HEK293 (cell line): ENCODE data around the gene IL1RAPL1.

Source experiments
- CTCF ChIA-PET: fragments of 350-600 bp; formaldehyde crosslinking; extraction: SDS; loops from one replicate; lab custom pipeline; 2021; ENCODE audit warnings: antibody characterized with exemption; lab: Yijun Ruan, JAX
- POLR2A ChIA-PET: fragments of 300-600 bp; formaldehyde crosslinking; extraction: SDS; loops from one replicate; lab custom pipeline; 2020; ENCODE audit warnings: antibody characterized with exemption, inconsistent platforms; lab: Yijun Ruan, JAX
- H3K27ac ChIP-seq: fragments of 200-500 bp; sonication (Bioruptor generic); 2 replicates; pipeline ENCODE4 v1.5.1; 2014; ENCODE audit warnings: low read depth, low read length, control low read depth, inconsistent platforms; ENCODE audit errors: extremely low read depth
- H3K36me3 ChIP-seq, 2 experiments: fragments of 200-500 bp in 1 of 2; sonication (Bioruptor generic) in 1 of 2; 1 replicate in 1 of 2; 2 replicates in 1 of 2; pipeline ENCODE4 v1.5.1; 2014 to 2017; ENCODE audit warnings: inconsistent platforms in 2 of 2, low read length in 2 of 2; ENCODE audit not compliant: control insufficient read depth in 2 of 2, insufficient read depth in 1 of 2
- H3K4me1 ChIP-seq: fragments of 200-500 bp; sonication (Bioruptor generic); 2 replicates; pipeline ENCODE4 v1.5.1; 2014; ENCODE audit warnings: mild to moderate bottlenecking, low read length, inconsistent platforms; ENCODE audit not compliant: control insufficient read depth, insufficient read depth
- H3K4me3 ChIP-seq: 2 replicates; pipeline ENCODE4 v1.5.1; 2011; ENCODE audit warnings: low read depth, mild to moderate bottlenecking, control low read depth, low read length, moderate library complexity
- H3K9me3 ChIP-seq: fragments of 200-500 bp; sonication (Bioruptor generic); 2 replicates; pipeline ENCODE4 v1.5.1; 2014; ENCODE audit warnings: low read depth, low read length, inconsistent platforms; ENCODE audit not compliant: control insufficient read depth, insufficient read depth
- GFI1B ChIP-seq: fragments of 450-650 bp; formaldehyde crosslinking; IDR thresholded peaks from 2 replicates; pipeline ENCODE4 v1.5.1; 2016; ENCODE audit warnings: missing biosample characterization, missing genetic modification characterization
- GLIS1 ChIP-seq: fragments of 450-650 bp; formaldehyde crosslinking; IDR thresholded peaks from 2 replicates; pipeline ENCODE4 v1.5.1; 2016; ENCODE audit warnings: missing biosample characterization, missing genetic modification characterization
- HOXC10 ChIP-seq: sonication (generic); formaldehyde crosslinking; IDR thresholded peaks from 2 replicates; pipeline ENCODE4 v1.8.1; 2023; ENCODE audit warnings: mild to moderate bottlenecking, missing genetic modification reagents
- ZFP3 ChIP-seq: fragments of 450-650 bp; formaldehyde crosslinking; IDR thresholded peaks from 2 replicates; pipeline ENCODE4 v1.5.1; 2016; ENCODE audit warnings: low read depth, missing biosample characterization, missing genetic modification characterization
- ZFP37 ChIP-seq: fragments of 450-650 bp; formaldehyde crosslinking; IDR thresholded peaks from 2 replicates; pipeline ENCODE4 v1.5.1; 2016; ENCODE audit warnings: missing biosample characterization, missing genetic modification characterization
- ZNF529 ChIP-seq: fragments of 450-650 bp; formaldehyde crosslinking; IDR thresholded peaks from 2 replicates; pipeline ENCODE4 v1.5.1; 2017; ENCODE audit warnings: missing genetic modification characterization, missing biosample characterization; ENCODE audit not compliant: insufficient replicate concordance
- ZNF560 ChIP-seq: fragments of 450-650 bp; formaldehyde crosslinking; IDR thresholded peaks from 2 replicates; pipeline ENCODE4 v1.5.1; 2017; ENCODE audit warnings: missing biosample characterization, missing genetic modification characterization, borderline replicate concordance
- ZNF585B ChIP-seq: fragments of 450-650 bp; formaldehyde crosslinking; IDR thresholded peaks from 2 replicates; pipeline ENCODE4 v1.5.1; 2016; ENCODE audit warnings: missing biosample characterization, missing genetic modification characterization
- ZNF624 ChIP-seq: fragments of 450-650 bp; formaldehyde crosslinking; IDR thresholded peaks from 2 replicates; pipeline ENCODE4 v1.5.1; 2017; ENCODE audit warnings: missing biosample characterization, missing genetic modification characterization
- ZNF670 ChIP-seq: fragments of 450-650 bp; formaldehyde crosslinking; IDR thresholded peaks from 2 replicates; pipeline ENCODE4 v1.5.1; 2016; ENCODE audit warnings: missing biosample characterization, missing genetic modification characterization, low read depth
- TF ChIP-seq, protein P1 (sequence below): fragments of 450-650 bp; IDR thresholded peaks from 2 replicates; pipeline ENCODE4 v1.5.1; 2018; ENCODE audit warnings: missing biosample characterization, mild to moderate bottlenecking, missing genetic modification characterization
- TF ChIP-seq, protein P2 (sequence below): fragments of 450-650 bp; formaldehyde crosslinking; IDR thresholded peaks from 2 replicates; pipeline ENCODE4 v1.5.1; 2016; ENCODE audit warnings: missing biosample characterization, missing genetic modification characterization
- TF ChIP-seq, protein P3 (sequence below): fragments of 450-650 bp; formaldehyde crosslinking; IDR thresholded peaks from 2 replicates; pipeline ENCODE4 v1.5.1; 2016; ENCODE audit warnings: missing biosample characterization, missing genetic modification characterization
- TF ChIP-seq, protein P4 (sequence below): fragments of 450-650 bp; formaldehyde crosslinking; IDR thresholded peaks from 2 replicates; pipeline ENCODE4 v1.5.1; 2016; ENCODE audit warnings: missing biosample characterization, missing genetic modification characterization
- TF ChIP-seq, protein P5 (sequence below): fragments of 450-650 bp; formaldehyde crosslinking; IDR thresholded peaks from 2 replicates; pipeline ENCODE4 v1.5.1; 2017; ENCODE audit warnings: missing biosample characterization, missing genetic modification characterization

IL1RAPL1 gene

DNA sequence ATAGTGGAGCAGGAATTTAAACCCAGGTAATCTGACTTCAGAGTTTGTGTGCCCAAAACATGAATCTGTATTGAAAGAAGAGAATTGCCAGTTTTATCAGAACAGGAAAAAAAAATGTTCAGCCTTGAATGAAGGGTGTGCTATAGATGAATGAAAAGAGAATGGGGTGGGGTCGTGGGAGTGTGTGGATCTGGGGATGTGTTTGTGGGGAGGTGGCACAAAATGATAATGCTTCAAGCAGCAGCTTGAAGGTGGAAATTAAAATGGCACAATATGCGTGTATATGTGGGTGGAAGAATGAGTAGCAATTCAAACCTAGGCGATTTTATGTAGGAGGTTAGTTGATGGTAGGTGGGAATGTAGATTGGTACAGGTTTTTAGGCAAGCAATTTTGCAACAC, 122.2 kb downstream of the IL1RAPL1 start:
- no peaks in the 10 kb centered on the region for H3K36me3 ChIP-seq
- TF ChIP-seq ZNF560 (tag by site-specific recombination) (no peak), ZFP3 (tag by site-specific recombination) (no peak), GFI1B (tag by site-specific recombination) (no peak), ZNF670 (tag by site-specific recombination) (no peak), GLIS1 (tag by site-specific recombination) (no peak), ZNF585B (tag by site-specific recombination) (no peak), HOXC10 (CRISPR knock-in tag) (no peak), ZNF529 (tag by site-specific recombination) (no peak), ZFP37 (tag by site-specific recombination) (no peak), ZNF624 (tag by site-specific recombination) (no peak)
- TF ChIP-seq, protein P1, sequence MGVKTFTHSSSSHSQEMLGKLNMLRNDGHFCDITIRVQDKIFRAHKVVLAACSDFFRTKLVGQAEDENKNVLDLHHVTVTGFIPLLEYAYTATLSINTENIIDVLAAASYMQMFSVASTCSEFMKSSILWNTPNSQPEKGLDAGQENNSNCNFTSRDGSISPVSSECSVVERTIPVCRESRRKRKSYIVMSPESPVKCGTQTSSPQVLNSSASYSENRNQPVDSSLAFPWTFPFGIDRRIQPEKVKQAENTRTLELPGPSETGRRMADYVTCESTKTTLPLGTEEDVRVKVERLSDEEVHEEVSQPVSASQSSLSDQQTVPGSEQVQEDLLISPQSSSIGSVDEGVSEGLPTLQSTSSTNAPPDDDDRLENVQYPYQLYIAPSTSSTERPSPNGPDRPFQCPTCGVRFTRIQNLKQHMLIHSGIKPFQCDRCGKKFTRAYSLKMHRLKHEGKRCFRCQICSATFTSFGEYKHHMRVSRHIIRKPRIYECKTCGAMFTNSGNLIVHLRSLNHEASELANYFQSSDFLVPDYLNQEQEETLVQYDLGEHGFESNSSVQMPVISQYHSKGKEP (tag by site-specific recombination), result no peak
- TF ChIP-seq, protein P2, sequence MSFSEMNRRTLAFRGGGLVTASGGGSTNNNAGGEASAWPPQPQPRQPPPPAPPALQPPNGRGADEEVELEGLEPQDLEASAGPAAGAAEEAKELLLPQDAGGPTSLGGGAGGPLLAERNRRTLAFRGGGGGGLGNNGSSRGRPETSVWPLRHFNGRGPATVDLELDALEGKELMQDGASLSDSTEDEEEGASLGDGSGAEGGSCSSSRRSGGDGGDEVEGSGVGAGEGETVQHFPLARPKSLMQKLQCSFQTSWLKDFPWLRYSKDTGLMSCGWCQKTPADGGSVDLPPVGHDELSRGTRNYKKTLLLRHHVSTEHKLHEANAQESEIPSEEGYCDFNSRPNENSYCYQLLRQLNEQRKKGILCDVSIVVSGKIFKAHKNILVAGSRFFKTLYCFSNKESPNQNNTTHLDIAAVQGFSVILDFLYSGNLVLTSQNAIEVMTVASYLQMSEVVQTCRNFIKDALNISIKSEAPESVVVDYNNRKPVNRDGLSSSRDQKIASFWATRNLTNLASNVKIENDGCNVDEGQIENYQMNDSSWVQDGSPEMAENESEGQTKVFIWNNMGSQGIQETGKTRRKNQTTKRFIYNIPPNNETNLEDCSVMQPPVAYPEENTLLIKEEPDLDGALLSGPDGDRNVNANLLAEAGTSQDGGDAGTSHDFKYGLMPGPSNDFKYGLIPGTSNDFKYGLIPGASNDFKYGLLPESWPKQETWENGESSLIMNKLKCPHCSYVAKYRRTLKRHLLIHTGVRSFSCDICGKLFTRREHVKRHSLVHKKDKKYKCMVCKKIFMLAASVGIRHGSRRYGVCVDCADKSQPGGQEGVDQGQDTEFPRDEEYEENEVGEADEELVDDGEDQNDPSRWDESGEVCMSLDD (tag by site-specific recombination), result no peak
- TF ChIP-seq, protein P3, sequence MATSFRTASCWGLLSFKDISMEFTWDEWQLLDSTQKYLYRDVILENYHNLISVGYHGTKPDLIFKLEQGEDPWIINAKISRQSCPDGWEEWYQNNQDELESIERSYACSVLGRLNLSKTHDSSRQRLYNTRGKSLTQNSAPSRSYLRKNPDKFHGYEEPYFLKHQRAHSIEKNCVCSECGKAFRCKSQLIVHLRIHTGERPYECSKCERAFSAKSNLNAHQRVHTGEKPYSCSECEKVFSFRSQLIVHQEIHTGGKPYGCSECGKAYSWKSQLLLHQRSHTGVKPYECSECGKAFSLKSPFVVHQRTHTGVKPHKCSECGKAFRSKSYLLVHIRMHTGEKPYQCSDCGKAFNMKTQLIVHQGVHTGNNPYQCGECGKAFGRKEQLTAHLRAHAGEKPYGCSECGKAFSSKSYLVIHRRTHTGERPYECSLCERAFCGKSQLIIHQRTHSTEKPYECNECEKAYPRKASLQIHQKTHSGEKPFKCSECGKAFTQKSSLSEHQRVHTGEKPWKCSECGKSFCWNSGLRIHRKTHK (tag by site-specific recombination), result no peak
- TF ChIP-seq, protein P4, sequence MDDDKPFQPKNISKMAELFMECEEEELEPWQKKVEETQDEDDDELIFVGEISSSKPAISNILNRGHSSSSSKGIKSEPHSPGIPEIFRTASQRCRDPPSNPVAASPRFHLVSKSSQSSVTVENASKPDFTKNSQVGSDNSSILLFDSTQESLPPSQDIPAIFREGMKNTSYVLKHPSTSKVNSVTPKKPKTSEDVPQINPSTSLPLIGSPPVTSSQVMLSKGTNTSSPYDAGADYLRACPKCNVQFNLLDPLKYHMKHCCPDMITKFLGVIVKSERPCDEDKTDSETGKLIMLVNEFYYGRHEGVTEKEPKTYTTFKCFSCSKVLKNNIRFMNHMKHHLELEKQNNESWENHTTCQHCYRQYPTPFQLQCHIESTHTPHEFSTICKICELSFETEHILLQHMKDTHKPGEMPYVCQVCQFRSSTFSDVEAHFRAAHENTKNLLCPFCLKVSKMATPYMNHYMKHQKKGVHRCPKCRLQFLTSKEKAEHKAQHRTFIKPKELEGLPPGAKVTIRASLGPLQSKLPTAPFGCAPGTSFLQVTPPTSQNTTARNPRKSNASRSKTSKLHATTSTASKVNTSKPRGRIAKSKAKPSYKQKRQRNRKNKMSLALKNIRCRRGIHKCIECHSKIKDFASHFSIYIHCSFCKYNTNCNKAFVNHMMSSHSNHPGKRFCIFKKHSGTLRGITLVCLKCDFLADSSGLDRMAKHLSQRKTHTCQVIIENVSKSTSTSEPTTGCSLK (tag by site-specific recombination), result no peak
- TF ChIP-seq, protein P5, sequence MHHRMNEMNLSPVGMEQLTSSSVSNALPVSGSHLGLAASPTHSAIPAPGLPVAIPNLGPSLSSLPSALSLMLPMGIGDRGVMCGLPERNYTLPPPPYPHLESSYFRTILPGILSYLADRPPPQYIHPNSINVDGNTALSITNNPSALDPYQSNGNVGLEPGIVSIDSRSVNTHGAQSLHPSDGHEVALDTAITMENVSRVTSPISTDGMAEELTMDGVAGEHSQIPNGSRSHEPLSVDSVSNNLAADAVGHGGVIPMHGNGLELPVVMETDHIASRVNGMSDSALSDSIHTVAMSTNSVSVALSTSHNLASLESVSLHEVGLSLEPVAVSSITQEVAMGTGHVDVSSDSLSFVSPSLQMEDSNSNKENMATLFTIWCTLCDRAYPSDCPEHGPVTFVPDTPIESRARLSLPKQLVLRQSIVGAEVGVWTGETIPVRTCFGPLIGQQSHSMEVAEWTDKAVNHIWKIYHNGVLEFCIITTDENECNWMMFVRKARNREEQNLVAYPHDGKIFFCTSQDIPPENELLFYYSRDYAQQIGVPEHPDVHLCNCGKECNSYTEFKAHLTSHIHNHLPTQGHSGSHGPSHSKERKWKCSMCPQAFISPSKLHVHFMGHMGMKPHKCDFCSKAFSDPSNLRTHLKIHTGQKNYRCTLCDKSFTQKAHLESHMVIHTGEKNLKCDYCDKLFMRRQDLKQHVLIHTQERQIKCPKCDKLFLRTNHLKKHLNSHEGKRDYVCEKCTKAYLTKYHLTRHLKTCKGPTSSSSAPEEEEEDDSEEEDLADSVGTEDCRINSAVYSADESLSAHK, result no peak
- H3K9me3 ChIP-seq, result no peaks in the 10 kb centered on the region
- H3K27ac ChIP-seq, result no peak overlapping the region
- POLR2A ChIA-PET, result no interaction called here
- CTCF ChIA-PET, result no interaction called here
- no peaks in the 10 kb centered on the region for H3K4me1 ChIP-seq
- H3K4me3 ChIP-seq, result no peak overlapping the region
